Lower lobe of right lung (tissue), 2 donors: Measurements from ENCODE around the gene PDSS2. TPM values are rescaled to one million over a fixed set of nuclear protein-coding genes. Genes with fewer than 3 reads are reported as not detected.

ENCODE experiments used
- ATAC-seq, 2 donors: fragments of 200-7000 bp; cut with Tn5 transposase; one replicate each; pipeline ENCODE4 v1.9.1; 2020 to 2022; ENCODE audit warnings: mild to moderate bottlenecking in 2 of 2, moderate library complexity in 2 of 2
- DNase-seq: peaks from one replicate; pipeline ENCODE4 v3.0.0-alpha.2; 2020
- H3K27ac ChIP-seq: fragments of 200-600 bp; one replicate; pipeline ENCODE4 v1.8.0; 2022
- H3K27me3 ChIP-seq: fragments of 200-600 bp; one replicate; pipeline ENCODE4 v1.8.0; 2022; ENCODE audit warnings: low read depth
- H3K36me3 ChIP-seq: fragments of 200-600 bp; one replicate; pipeline ENCODE4 v1.8.0; 2022; ENCODE audit warnings: mild to moderate bottlenecking
- H3K4me1 ChIP-seq: fragments of 200-600 bp; one replicate; pipeline ENCODE4 v1.8.0; 2022
- H3K4me3 ChIP-seq: fragments of 200-600 bp; one replicate; pipeline ENCODE4 v1.8.0; 2022; ENCODE audit warnings: mild to moderate bottlenecking
- H3K9me3 ChIP-seq: fragments of 200-600 bp; one replicate; pipeline ENCODE4 v1.8.0; 2022
- intact Hi-C: fragments of 100-400 bp; cut with DNase I; formaldehyde crosslinking; loops from one replicate; pipeline ENCODE4 v1.11.0; 2022
- total RNA-seq: library from RNA; stranded (reverse); fragmentation: NEBNext Ultra II Directional; extraction: Animal tissue kit (Norgen Biotek cat#: 25700); gene quantifications from one replicate; pipeline ENCODE4 v1.2.1, GENCODE V29; 2021
- TF ChIP-seq, protein P1 (sequence below): fragments of 200-600 bp; IDR thresholded peaks from one replicate; pipeline ENCODE4 v1.8.0; 2022; ENCODE audit warnings: antibody characterized with exemption, mild to moderate bottlenecking
- donor health status: DM: no; HTN: yes; CAD: no; lungs with severe emphysema.

PDSS2 gene
- total RNA-seq, 1 donor from 2014 or later: 14.9 TPM

DNA sequence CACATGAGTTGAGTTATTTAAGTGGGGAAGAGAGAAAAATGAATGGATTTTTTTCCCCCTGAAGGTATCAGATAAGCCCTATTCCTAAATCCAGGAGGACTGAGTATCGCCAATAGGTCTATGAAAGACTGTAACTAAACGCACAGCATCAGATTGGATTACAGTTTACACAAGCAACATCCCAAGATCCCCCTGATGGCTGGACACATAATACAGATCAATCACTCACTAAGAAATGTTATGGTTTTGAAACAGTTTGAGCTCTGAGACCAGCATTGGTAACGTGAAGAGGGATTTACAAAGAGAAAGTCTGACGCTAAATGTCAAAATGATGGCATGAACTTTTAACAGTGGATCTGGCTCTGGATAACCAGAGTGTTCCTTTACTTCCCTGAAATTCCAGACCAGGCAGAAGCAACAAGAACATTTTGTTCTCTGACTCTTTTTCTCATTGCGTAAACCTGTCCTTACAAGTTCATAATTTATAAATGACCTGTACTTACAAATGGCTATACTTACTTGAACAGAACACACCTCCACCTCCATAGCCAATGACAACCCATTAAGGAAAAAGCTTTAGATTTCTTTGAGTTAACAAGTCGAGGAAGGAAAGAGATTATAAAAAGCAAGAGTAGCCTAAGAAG lies 212.3 kb downstream of the PDSS2 start:
- Histone ChIP-seq H3K9me3 (no peaks in the 10 kb centered on the region), H3K36me3 (no peaks in the 10 kb centered on the region), H3K27ac (peak overlapping the region; percentile 44), H3K27me3 (no peaks in the 10 kb centered on the region), H3K4me3 (no peak overlapping the region), H3K4me1 (peaks cover 5% of the 10 kb centered on the region)
- ATAC-seq: peak; percentile 64 to 82
- intact Hi-C loops: no loop called here
- no peak for DNase-seq
- TF ChIP-seq, protein P1, sequence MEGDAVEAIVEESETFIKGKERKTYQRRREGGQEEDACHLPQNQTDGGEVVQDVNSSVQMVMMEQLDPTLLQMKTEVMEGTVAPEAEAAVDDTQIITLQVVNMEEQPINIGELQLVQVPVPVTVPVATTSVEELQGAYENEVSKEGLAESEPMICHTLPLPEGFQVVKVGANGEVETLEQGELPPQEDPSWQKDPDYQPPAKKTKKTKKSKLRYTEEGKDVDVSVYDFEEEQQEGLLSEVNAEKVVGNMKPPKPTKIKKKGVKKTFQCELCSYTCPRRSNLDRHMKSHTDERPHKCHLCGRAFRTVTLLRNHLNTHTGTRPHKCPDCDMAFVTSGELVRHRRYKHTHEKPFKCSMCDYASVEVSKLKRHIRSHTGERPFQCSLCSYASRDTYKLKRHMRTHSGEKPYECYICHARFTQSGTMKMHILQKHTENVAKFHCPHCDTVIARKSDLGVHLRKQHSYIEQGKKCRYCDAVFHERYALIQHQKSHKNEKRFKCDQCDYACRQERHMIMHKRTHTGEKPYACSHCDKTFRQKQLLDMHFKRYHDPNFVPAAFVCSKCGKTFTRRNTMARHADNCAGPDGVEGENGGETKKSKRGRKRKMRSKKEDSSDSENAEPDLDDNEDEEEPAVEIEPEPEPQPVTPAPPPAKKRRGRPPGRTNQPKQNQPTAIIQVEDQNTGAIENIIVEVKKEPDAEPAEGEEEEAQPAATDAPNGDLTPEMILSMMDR: no peak

DNA sequence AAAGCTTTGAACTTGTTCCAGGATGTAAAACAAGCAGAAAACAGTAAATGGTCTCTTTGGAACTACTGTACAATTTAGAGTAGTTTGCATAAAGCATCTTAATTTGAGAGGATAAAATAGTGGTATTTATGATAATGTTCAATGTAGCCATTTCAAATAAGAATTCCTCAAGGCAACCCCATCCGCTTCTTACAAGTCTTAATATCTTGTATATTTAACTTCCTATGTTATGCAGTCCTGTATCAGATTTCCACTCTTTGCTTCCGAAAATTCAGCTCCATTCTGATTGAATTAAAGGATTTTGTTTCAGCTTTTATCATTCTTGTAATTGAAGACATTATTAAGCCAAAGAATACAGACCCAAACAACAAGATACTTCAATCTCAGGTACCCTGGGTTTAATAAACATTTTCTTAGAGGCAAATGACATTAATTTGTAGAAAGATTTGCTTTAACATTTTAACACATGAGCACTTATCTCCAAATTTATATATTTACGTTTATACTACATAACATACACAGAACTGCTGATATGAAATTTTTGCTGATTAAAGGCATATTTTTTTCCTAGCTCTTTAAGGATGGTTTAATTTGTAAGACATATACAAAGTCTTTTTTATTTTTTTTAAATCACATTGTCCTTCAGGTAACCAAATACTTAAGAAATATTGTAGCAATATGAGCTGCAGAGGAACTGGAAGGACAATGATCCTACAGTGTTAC lies 213.0 kb downstream of the PDSS2 start:
- H3K9me3 ChIP-seq: no peaks in the 10 kb centered on the region
- H3K4me3 ChIP-seq: no peak overlapping the region
- peaks cover 7% of the 10 kb centered on the region for H3K4me1 ChIP-seq
- H3K36me3 ChIP-seq: no peaks in the 10 kb centered on the region
- TF ChIP-seq, protein P1: no peak
- H3K27ac ChIP-seq: peak overlapping the region; percentile 44
- ATAC-seq (no peak), DNase-seq (no peak)
- intact Hi-C loops: no loop called here
- H3K27me3 ChIP-seq: no peaks in the 10 kb centered on the region

DNA sequence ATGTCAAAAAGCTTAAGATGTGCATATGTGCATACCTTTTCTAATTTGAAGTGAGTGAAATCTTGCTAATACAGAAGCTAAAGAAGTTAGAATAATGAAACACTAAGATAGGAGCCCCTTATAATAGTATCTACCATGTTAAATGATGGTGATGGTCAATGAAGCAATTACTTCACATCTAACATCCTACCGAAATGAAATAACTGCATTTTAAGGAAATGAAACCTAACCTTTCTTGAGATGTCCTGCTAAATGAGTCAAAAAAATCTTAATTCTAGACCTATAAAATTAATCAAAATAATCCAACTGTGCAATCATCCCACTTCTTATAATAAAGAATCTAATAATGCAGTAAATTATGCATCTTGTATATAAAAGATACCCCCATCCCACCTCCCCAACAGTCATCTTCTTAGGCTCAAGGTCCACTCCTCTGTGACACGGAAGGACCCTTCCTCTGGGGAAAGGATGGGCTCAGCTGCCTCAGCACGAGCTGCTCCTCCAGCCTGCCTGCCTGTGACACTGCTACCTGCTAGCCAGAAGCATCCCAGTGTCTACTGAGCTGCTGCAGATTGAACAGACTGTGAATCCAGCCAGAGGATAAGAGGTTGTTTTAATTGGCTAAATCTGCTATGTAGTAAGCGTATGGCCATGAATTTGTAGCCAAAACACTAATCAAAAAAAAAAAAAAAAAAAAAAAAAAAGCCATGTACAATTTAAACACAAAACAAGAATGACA lies 214.5 kb downstream of the PDSS2 start:
- no peaks in the 10 kb centered on the region for H3K9me3 ChIP-seq
- ATAC-seq (no peak), DNase-seq (no peak)
- intact Hi-C loops: no loop called here
- H3K27ac ChIP-seq: no peak overlapping the region
- TF ChIP-seq, protein P1: no peak
- peaks cover 7% of the 10 kb centered on the region for H3K4me1 ChIP-seq
- no peaks in the 10 kb centered on the region for H3K36me3 ChIP-seq
- no peak overlapping the region for H3K4me3 ChIP-seq
- no peaks in the 10 kb centered on the region for H3K27me3 ChIP-seq

DNA sequence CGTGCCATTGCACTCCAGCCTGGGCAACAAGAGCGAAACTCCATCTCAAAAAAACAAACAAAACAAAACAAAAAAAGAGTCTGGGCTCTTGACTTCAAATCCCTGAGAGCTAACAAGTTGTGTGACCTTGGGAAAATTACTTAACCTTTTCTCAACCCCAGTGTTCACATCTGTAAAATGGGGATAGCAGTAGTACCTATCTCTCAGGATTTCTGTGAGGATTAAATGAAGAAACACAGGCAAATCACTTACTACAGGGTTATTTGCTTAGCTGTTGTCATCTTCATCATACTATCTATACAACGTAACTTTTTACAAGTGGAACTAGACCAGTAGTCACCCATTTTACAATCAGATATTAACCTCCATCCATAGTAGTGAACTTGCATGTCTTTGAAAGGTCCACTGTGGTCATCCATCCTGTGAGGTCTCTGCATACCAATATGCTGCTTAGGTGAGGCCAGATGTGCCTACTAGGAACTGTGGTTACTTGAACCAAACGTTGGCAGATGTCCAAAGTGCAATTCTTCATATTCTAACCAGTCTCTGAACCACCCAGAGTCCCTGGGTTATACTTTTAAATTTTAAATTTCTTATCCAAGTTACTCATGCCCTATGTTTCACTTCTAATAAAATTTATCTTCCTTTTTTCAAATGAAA lies 215.2 kb downstream of the PDSS2 start:
- intact Hi-C loops: no loop called here
- Histone ChIP-seq H3K4me3 (no peak overlapping the region), H3K9me3 (no peaks in the 10 kb centered on the region), H3K27ac (no peak overlapping the region), H3K4me1 (peaks cover 7% of the 10 kb centered on the region), H3K27me3 (no peaks in the 10 kb centered on the region), H3K36me3 (no peaks in the 10 kb centered on the region)
- TF ChIP-seq, protein P1: no peak
- DNase-seq: no peak
- no peak for ATAC-seq

DNA sequence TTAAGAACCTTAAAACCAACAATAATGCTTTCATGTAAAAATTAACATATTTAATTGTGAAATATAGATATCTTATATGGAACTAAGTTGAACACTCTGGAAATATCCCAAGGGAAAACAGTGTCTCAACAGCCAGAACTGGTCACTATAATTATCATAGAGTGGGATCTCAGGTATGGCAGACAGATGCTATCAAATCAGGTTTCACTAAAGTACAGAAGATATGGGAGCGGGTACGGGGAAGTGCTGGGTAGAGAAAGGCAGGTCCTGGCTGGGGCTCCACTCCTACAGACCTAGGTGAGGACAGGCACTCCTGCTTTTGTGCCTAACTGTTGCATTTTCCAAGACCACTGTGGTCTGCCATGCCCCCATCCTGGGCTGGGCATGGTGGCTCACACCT lies 215.9 kb downstream of the PDSS2 start:
- Histone ChIP-seq H3K27me3 (no peaks in the 10 kb centered on the region), H3K9me3 (no peaks in the 10 kb centered on the region), H3K36me3 (no peaks in the 10 kb centered on the region), H3K4me3 (no peak overlapping the region), H3K27ac (peak overlapping the region; percentile 8), H3K4me1 (peaks cover 7% of the 10 kb centered on the region)
- intact Hi-C loops: no loop called here
- no peak for DNase-seq
- TF ChIP-seq, protein P1: no peak
- ATAC-seq: no peak
